ENCODE data around the gene PDE1A.

Gene PDE1A

GRCh38 chr2:182351427-182351826 is 75.4 kb downstream of the PDE1A start:
- no peak for DNase-seq (ENCODE audit: low read depth)
- TF ChIP-seq CTCF (conservative IDR thresholded peaks at IDR 0.05; ENCODE audit: low read depth, low read length) = no peak
- no peak overlapping the region for H3K4me3 ChIP-seq (ENCODE audit: low read length)

GRCh38 chr2:182349268-182349667 is 77.6 kb downstream of the PDE1A start:
- H3K4me3 ChIP-seq (ENCODE audit: low read length) = no peak overlapping the region
- no peak for DNase-seq (ENCODE audit: low read depth)
- TF ChIP-seq CTCF (conservative IDR thresholded peaks at IDR 0.05; ENCODE audit: low read depth, low read length) = no peak

DNA sequence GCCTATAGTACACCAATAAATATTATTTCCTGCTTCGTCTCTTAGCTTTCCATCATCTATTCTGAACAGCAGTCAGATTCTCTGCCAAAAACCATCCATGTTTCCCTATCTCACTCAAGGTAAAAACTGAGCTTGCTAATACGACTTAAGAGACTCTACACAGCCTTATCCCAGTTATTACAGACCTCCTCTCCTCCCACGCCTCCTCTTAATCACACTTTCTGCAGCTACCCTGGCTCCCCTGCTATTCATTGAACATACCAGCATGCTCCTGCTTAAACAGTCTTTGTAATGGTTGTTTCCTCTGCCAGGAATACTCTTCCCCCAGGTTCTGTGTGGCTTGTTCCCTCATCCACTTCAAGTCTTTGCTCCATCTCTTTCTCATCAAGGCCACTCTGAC is 81.5 kb downstream of the PDE1A start:
- TF ChIP-seq CTCF (conservative IDR thresholded peaks at IDR 0.05; ENCODE audit: low read depth, low read length) = no peak
- no peak overlapping the region for H3K4me3 ChIP-seq (ENCODE audit: low read length)
- no peak for DNase-seq (ENCODE audit: low read depth)

DNA sequence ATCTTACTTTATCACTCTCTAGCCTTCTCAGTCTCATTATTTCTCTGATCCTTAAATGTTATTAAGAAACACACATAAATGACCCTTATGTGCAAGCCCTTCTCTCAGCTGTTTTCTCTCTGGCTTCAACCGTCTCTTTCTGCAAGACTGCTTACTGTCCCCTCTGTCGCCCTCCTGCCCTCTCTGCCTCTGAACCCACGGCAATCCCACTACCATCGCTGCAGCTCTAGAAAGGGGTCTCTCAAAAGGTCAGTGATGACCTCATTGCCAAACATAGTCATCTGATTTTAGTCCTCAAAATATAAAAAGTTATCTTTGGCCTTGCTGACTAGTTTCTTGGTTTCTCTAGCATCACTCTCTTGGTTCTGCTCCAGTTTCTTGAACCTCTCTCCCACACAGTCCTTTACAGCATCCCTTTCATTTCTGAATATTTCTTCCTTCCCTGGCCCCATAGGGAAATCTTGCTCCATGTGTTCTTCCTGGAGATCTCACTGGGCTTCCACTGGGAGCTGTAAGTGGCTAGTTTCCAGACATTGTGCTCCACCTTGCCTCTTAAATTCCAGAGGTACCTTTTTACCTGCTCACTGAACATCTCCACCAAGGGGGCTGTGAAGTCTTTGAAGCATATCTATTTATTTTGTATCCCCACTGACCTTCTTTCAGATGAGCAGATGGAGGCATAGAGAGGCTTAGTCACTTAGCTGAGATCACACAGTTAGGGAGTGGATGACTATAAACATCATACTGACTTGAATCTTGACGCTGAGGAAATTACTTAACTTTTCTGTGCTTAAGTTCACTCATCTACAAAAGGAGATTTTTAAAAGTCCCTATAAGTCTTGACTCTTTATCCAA is 96.2 kb downstream of the PDE1A start:
- no peak for DNase-seq (ENCODE audit: low read depth)
- TF ChIP-seq CTCF (conservative IDR thresholded peaks at IDR 0.05; ENCODE audit: low read depth, low read length) = no peak
- H3K4me3 ChIP-seq (ENCODE audit: low read length) = no peak overlapping the region

DNA sequence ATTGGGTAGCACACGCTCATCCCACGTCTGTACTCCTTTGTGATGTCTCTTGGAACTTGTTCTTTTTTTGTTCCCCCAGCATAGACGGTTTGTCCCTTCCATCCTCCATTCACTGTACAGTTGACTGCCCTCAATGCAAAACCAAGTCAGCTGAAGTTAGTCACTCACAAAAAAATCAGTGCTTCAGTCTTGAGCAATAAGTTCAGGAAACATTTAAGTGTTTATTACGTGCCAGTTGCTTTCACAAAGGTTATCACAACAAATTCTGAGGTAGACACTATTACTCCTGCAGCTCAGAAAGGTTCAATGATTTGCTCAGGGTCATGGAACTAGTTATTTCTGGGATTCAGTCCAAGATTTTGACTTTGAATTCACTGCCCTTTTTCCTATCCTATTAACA is 102.2 kb downstream of the PDE1A start:
- peak; percentile 84 for DNase-seq (ENCODE audit: low read depth)

GRCh38 chr2:182321096-182321495 is 105.7 kb downstream of the PDE1A start:
- TF ChIP-seq CTCF (conservative IDR thresholded peaks at IDR 0.05; ENCODE audit: low read depth, low read length) = no peak
- no peak for DNase-seq (ENCODE audit: low read depth)
- no peak overlapping the region for H3K4me3 ChIP-seq (ENCODE audit: low read length)

More for the DNA sequence above, 102.2 kb downstream of the PDE1A start:
- no peak overlapping the region for H3K4me3 ChIP-seq (ENCODE audit: low read length)
- TF ChIP-seq CTCF (conservative IDR thresholded peaks at IDR 0.05; ENCODE audit: low read depth, low read length) = no peak
